ENCODE results near the gene TRPV6.

The TRPV6 gene

DNA sequence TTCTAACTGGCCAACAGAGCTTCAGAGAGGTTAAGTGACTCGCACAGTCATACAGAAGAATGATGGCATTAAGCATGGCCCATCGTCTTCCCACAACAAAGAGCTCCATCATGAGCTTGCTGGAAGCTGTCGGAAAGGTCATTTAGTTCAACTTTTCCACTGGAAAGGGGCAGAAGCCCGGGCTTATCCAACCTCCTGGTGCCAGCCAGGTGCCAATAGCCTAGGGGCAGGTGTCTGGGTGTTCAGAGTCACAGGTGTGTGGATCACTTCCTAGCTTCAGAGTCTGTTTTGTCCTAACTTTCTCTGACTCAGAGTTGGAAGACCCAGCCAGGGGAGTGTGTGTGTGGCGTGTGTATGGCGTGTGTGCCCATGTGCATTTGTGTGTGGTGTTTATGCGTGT is 1.3 kb upstream of the TRPV6 start:
- no peak for DNase-seq

GRCh38 chr7:142884286-142884640 is 1.3 kb downstream of the TRPV6 start:
- DNase-seq: no peak

DNA sequence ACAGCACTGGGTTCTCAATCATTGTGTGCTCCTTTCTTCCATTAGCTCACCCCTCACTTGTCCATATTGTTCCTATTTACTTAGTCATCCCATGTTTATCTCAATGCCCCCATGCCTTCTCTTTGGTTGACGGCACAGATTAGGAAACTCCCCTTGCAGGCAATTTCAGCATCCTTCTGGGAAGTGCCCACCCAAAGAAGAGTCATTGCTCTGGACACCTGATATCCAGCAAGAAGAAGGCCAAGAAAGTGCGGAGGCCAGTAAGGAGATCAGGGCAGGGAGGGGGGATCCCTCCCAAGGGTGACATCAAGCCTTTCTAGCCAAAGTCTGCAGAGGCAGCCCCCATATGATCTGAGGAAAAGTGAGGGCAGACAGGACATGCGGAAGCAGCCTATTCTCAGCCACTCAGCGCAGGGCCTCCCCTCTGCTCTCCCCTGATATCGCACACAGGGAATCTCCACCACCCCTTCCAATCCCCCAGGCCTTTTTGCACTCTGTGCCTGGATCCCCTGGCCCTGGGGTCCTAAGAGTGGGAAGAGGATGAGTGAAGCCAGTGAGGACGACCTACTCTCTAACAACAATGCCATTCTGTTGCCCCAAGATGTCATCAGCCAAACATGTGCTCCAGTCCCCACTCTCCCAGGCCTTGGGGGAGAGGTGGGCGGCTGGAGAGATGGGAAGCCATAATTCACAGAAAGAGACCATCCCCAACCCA is 1.8 kb downstream of the TRPV6 start:
- no peak for DNase-seq

DNA sequence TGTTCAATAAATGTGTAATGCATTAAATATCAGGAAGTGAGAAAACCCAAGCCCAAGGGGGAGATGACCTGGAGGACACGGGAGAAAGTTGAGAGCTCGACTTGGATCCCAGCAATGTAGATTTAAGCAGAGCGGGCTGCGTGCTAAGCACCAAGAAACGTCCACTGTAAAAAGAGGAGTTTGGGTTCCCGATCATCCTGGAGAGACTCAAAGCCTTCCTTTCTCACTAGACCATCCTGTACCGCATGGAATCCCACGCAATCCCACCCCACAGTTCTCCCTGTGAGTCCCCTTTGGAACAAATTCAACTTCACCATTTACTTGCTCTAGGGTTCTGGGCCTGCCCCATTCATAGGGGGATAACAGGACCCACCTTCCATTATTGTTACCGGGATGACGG is 2.4 kb downstream of the TRPV6 start:
- DNase-seq: no peak

DNA sequence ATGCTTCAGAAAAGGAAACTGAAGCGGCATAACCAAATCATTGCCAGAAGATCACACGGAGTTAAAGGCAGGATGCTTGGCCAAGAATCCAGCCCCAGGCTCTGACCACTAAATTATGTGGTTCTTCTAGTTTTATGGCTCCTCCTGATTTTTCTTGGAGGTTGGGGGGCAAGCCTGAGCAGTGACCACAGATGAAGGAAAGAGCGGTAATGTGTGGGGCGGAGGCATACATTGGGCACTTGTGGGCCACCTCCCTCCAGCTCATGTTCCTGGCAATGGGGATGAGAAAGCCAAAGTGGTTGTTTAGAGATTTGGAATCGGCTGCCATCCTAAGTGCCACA is 3.2 kb downstream of the TRPV6 start:
- DNase-seq: no peak

- no peak for DNase-seq
Observed at GRCh38 chr7:142881586-142882337, 3.8 kb downstream of the TRPV6 start.

DNA sequence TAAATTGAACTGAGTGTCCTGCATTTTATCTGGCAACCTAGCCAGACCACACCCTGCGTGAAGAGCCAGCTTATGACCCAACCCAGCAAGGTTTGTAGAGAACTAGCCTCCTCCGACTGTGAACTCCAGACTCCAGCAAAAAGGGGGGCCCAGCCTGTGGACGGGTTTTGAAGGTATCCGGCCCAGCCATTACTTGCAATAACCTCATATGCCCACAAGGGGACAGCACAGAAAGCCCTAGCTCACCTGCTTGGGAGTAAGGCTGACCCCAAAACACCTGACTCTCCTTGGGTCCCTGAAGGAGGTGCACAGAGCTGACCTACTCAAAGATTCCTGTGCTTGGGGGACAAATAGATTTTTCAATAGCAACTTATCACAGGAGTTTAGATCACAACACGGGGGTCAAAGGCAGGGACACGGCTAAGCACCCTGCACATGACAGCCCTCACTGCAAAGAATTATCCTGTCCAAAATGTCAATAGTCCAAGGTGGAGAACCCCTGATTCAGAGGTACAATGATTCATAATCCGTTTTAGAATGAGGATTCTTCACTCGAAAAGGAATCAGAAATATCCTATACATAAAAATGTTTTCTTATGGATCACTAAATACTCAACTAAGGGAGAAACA is 4.6 kb downstream of the TRPV6 start:
- no peak for DNase-seq

DNA sequence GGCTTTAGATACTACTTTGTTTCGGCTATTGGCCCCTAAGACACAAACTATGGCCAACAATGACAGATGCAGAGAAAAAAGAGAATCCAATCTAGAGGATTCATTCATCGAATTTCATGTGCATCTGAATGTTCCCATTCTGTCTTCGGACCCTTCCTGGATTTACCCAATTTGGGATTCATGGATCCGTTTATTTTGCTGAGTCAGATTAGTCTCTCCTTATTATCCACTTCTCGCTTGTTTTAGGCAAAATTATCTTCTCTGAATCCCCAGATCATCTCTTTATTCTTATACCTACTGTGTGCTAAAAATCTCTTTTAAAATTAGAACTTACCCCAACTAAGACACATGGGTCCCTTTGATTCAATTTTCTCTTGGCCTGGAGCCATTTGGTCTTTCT is 6.5 kb downstream of the TRPV6 start:
- no peak for DNase-seq

DNA sequence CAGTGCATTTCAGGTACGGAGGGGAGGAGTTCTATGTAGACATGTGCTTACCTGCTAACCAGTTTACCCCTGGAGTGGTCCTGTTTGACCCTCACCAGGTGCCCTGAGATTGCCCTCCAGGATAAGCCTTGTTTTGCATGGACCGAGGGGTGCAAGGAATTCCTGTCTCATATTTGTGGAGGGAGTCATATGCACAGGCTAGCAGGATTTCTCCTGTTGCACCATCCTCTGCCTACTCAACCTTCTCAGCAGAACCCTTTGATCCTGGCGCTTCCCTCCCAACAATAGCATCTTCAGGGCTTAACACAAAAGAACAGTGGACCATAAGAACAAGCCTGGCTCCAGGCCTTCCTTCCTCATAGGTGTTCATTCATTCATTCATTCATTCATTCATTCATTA is 7.2 kb downstream of the TRPV6 start:
- no peak for DNase-seq

DNA sequence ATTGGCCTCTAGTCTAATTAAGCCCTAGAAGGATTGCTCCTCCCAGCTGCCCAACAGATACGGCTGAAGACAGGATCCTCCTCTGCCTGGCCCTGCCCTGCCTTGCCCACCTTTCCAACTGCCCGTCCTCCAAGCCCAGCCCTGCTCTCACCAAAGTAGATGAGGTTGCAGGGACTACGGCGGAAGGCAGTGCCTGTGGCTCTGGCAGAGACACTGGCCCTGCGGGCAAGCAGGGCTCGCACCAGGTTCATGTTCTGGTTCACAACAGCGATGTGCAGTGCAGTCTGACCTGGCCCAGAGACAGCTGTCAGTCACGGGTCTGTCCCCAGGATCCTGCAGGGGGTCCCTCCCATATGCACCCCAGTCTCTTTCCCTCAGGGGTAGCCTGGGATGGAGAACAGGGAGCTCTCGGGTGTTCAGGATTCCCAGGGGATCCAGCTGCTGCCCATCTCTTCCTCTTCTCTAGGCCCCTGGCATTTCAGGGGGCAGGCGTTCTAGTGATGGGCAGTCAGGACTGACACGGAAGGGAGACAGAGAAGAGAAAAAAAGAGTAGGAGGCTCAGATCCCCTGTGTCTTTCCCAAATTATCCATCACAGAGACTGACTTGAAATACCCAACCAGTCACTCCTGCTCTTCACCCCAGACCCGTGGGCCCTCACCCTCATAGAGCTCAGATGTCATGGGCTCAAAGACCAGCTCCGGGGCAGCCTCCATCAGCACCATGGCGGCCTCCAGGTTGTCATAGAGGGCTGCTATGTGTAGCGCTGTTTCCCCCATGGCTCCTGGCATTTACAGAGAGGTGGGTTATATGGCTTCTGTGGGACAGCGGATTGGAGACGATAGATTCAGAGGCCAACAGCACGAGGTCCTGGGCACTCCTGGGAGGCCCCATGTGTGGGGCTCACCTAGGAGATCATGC is 8.3 kb downstream of the TRPV6 start:
- DNase-seq: no peak

- no peak for DNase-seq
Observed at GRCh38 chr7:142876236-142876960, 9.1 kb downstream of the TRPV6 start.

GRCh38 chr7:142875456-142875855 is 10.1 kb downstream of the TRPV6 start:
- DNase-seq: peak in 1 of 51 donors; percentile 26

GRCh38 chr7:142874837-142875236 is 10.7 kb downstream of the TRPV6 start:
- no peak for DNase-seq

DNA sequence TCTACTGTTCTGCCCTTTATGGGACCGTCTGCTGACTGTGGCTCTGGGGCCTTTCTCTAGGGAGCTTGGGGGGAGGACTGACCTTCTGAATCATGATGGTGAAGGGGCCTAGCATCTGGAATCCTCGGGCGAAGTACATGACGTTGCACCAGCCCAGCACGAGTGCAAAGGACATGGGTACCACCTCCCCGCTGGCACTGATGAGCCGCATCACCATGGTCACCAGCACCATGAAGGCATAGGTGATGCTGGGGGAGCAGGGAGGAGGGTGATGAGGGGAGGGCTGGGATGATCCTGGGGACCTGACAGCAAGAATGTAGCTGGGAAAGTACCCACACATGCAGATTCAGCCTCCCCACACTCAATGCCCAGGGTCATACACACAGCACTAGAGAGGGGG is 11.1 kb downstream of the TRPV6 start:
- DNase-seq: no peak

- no peak for DNase-seq
Observed at GRCh38 chr7:142873871-142874270, 11.7 kb downstream of the TRPV6 start.

DNA sequence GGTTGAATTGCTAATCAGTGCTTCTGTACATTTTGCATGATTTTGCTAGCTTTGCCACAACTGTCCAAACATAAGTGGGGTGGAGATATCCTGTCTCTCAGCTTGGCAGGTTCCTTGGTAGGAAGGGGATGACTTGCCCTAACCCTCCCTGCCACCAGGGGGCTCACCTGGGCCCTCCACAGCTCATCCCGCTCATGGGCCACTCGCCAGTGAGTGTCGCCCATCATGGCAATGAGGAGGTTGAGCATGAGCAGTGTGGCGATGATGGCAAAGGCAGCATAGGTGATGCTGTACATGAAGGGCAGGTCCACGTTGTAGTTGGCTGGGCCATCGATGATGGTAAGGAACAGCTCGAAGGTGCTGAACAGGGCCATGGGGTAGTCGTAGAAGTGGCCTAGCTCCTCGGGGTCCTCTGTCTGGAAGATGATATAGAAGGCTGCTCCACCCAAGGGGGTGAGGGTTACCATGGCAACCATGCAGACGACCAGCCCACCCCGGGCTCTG is 12.2 kb downstream of the TRPV6 start:
- no peak for DNase-seq

DNA sequence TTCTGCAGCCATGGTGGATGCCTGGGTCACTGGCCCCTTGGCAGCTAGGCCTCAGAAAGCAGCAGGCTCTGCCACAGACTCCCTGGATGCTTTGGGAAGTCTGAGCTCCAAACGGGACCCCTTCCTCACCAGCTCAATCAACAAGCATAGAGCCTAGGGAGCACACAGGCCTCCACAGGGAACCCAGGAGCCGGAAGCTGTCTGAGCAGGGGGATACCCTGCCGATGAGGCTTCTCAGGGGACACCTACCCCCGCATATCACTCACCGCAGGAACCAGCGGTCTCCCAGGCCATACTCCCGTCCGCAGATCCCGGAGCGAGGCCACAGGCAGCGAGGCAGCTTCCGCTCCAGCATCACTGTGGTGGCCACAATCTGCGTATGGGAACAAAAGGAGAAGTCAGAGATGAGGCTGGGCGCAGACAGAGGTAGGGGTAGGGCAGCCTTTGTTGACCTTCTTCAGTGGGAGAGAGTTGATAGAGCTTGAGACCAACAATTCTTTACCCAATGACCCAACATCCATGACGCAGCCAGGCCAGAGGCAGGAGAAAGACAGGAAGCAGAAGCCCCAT is 13.4 kb downstream of the TRPV6 start:
- no peak for DNase-seq

GRCh38 chr7:142871260-142872105 is 14.1 kb downstream of the TRPV6 start:
- no peak for DNase-seq

DNA sequence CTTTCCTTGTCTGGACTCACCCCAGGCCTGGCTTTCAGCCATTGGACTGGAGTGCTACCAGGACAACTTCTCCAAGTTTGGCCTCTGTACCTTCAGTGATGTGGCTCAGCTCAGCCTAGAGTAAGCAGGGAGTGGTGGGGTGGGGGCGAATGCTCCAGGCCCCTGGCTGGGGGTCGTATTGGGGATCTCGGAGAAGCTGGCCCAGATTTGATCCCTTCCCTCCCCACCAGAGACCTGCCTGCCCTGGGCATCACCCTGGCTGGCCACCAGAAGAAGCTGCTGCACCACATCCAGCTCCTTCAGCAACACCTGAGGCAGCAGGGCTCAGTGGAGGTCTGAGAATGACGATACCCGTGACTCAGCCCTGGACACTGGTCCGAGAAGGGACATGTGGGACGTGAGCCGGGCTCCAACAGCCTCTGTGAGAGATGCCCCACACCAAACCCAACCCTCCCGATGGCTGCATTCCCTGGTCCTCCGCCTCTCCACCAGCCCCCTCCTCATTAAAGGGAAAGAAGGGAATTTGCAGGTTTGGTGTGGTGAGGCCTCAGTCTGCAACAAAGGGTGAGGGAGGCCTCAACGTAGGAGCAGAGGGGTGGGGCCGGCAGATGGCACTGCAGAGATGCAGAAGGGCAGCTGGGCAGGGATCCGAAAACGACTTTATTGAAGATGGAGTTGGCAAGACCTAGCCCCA is 14.8 kb downstream of the TRPV6 start:
- no peak for DNase-seq

Measured in hypothalamus (tissue), 51 donors.